Nephron (organoid): ENCODE measurements around the gene ACKR2.

Experiments
- H3K27ac Mint-ChIP-seq, 3 experiments: 2 replicates each; pipeline ENCODE4 v1.8.0; 2020; ENCODE audit warnings: mixed read lengths in 3 of 3, mild to moderate bottlenecking in 2 of 3, moderate library complexity in 1 of 3
- H3K27me3 Mint-ChIP-seq: 2 replicates; pipeline ENCODE4 v1.8.0; 2021; ENCODE audit warnings: low read depth, mild to moderate bottlenecking, moderate library complexity, mixed read lengths
- H3K36me3 Mint-ChIP-seq: 2 replicates; pipeline ENCODE4 v1.8.0; 2020; ENCODE audit warnings: low read depth, mixed read lengths
- H3K4me1 Mint-ChIP-seq: 2 replicates; pipeline ENCODE4 v1.8.0; 2020; ENCODE audit warnings: mixed read lengths
- H3K4me3 Mint-ChIP-seq, 3 experiments: 2 replicates each; pipeline ENCODE4 v1.8.0; 2020; ENCODE audit warnings: mild to moderate bottlenecking in 3 of 3, mixed read lengths in 3 of 3, moderate library complexity in 2 of 3
- H3K9me3 Mint-ChIP-seq: 2 replicates; pipeline ENCODE4 v1.8.0; 2020; ENCODE audit warnings: mixed read lengths
- TF ChIP-seq, protein P1 (sequence below), 3 experiments: fragments of 200-600 bp; sonication (generic); IDR thresholded peaks; one replicate each; pipeline ENCODE4 v1.5.0; 2021; ENCODE audit warnings: antibody characterized with exemption in 3 of 3; ENCODE audit not compliant: unreplicated experiment in 3 of 3

The ACKR2 gene

GRCh38 chr3:42898896-42899675, 89.8 kb downstream of the ACKR2 start:
- H3K4me1 Mint-ChIP-seq, result peaks cover 11% of the 10 kb centered on the region
- H3K27me3 Mint-ChIP-seq, result no peaks in the 10 kb centered on the region
- H3K9me3 Mint-ChIP-seq, result peaks cover 2% of the 10 kb centered on the region
- H3K36me3 Mint-ChIP-seq, result no peaks in the 10 kb centered on the region
- no peak overlapping the region for H3K27ac Mint-ChIP-seq
- TF ChIP-seq, protein P1, sequence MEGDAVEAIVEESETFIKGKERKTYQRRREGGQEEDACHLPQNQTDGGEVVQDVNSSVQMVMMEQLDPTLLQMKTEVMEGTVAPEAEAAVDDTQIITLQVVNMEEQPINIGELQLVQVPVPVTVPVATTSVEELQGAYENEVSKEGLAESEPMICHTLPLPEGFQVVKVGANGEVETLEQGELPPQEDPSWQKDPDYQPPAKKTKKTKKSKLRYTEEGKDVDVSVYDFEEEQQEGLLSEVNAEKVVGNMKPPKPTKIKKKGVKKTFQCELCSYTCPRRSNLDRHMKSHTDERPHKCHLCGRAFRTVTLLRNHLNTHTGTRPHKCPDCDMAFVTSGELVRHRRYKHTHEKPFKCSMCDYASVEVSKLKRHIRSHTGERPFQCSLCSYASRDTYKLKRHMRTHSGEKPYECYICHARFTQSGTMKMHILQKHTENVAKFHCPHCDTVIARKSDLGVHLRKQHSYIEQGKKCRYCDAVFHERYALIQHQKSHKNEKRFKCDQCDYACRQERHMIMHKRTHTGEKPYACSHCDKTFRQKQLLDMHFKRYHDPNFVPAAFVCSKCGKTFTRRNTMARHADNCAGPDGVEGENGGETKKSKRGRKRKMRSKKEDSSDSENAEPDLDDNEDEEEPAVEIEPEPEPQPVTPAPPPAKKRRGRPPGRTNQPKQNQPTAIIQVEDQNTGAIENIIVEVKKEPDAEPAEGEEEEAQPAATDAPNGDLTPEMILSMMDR (IDR thresholded peaks at IDR 0.05; ENCODE audit: unreplicated experiment in 3 of 3), result no peak
- no peak overlapping the region for H3K4me3 Mint-ChIP-seq

- Mint-ChIP-seq H3K27ac (peak overlapping the region in 1 of 3 experiments; percentile 6), H3K27me3 (peaks cover 5% of the 10 kb centered on the region), H3K36me3 (no peaks in the 10 kb centered on the region), H3K4me3 (no peak overlapping the region), H3K9me3 (peaks cover 6% of the 10 kb centered on the region), H3K4me1 (peaks cover 11% of the 10 kb centered on the region)
- TF ChIP-seq, protein P1 (IDR thresholded peaks at IDR 0.05; ENCODE audit: unreplicated experiment in 3 of 3), result no peak
These were observed 91.2 kb downstream of the ACKR2 start for GRCh38 chr3:42900226-42901072.

DNA sequence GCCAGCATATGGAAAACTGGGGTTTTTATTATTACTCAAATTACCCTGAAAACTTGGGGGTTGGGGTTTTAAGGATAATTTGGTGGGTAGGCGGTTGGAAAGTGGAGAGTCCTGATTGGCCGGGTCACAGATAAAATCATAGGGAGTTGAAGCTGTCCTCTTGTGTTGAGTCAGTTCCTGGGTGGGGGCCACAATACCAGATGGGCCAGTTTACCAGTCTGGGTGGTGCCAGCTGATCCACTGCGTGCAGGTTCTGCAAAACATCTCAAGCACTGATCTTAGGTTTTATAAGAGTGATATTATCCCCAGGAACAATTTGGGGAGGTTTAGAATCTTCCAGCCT, 91.8 kb downstream of the ACKR2 start:
- TF ChIP-seq, protein P1 (IDR thresholded peaks at IDR 0.05; ENCODE audit: unreplicated experiment in 3 of 3), result no peak
- Mint-ChIP-seq H3K27ac (peak overlapping the region in 1 of 3 experiments; percentile 39), H3K27me3 (peaks cover 5% of the 10 kb centered on the region), H3K4me1 (peaks cover 11% of the 10 kb centered on the region), H3K9me3 (peaks cover 6% of the 10 kb centered on the region), H3K36me3 (no peaks in the 10 kb centered on the region), H3K4me3 (no peak overlapping the region)

GRCh38 chr3:42902257-42902656, 93.0 kb downstream of the ACKR2 start:
- H3K27me3 Mint-ChIP-seq, result peaks cover 6% of the 10 kb centered on the region
- H3K9me3 Mint-ChIP-seq, result peaks cover 6% of the 10 kb centered on the region
- no peaks in the 10 kb centered on the region for H3K36me3 Mint-ChIP-seq
- H3K4me1 Mint-ChIP-seq, result peaks cover 11% of the 10 kb centered on the region
- H3K4me3 Mint-ChIP-seq, result no peak overlapping the region
- no peak overlapping the region for H3K27ac Mint-ChIP-seq
- TF ChIP-seq, protein P1 (IDR thresholded peaks at IDR 0.05; ENCODE audit: unreplicated experiment in 3 of 3), result no peak

DNA sequence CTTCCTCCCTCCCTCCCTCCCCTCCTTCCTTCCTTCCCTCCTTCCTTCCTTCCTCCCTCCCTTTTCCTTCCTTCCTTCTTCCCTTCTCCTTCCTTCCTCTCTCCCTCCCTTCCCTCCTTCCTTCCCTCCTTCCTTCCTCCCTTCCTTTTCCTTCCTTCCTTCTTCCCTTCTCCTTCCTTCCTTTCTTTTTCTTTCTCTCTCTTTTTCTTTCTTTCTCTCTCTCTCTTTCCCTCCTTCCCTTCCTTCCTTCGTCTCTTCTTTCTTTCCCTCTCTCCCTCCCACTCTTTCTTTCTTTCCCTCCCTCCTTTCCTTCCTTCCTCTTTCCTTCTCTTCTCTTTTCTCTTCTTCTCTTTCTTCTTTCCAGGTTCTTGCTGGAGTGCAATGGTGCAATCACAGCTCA, 94.8 kb downstream of the ACKR2 start:
- Mint-ChIP-seq H3K36me3 (no peaks in the 10 kb centered on the region), H3K4me1 (peaks cover 11% of the 10 kb centered on the region), H3K27me3 (peaks cover 10% of the 10 kb centered on the region), H3K4me3 (no peak overlapping the region), H3K9me3 (peaks cover 8% of the 10 kb centered on the region), H3K27ac (no peak overlapping the region)
- TF ChIP-seq, protein P1 (IDR thresholded peaks at IDR 0.05; ENCODE audit: unreplicated experiment in 3 of 3), result no peak
